HG02884 (cell line): ENCODE data around the gene GRAMD1C.
"Not testable (repeated sequence)": the region's sequence is repeated elsewhere in the genome, so short reads cannot be mapped to it uniquely, and the experiment has no call there.

Experiments
- ATAC-seq: cut with Tn5 transposase; IDR thresholded peaks from one replicate; pipeline ENCODE4 v1.9.1; 2021; ENCODE audit warnings: mild to moderate bottlenecking, moderate library complexity; ENCODE audit not compliant: unreplicated experiment

GRAMD1C gene

DNA sequence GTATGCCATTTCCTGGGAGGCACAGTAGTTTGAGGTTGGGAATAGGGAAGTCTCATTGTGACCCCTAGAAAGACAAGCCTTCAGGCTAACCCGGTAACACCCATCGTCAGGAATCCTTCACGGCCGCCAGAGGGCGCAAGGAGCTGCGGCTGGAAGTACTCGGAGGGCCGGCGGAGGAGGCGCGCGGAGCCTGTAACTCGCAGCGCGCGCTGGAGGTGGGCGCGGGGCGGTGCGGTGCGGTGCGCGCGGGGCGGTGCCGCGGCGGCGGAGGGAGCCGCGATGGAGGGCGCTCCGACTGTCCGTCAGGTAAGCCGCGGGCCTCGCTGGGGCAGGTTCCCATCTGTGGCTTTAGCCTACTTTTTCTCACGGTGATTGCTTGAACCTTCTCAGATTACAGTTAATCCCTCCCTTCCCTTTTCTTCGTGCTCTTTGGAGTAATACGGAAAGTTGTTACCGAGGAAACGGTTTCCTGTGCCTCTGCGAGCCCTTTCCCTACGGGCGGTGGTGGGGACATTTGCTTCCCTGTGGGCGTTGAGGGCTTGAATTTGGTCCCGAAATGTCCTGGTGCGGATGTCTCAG lies at the start of gene GRAMD1C:
TSS of gene GRAMD1C (plus strand) at position 158 of the 579 bp plus-strand sequence. CDS start at position 280, 122 bp downstream.
- peak; percentile 94 for ATAC-seq

- no peak for ATAC-seq
Measured at GRCh38 chr3:113791381-113791780, 47.2 kb upstream of the GRAMD1C start.

DNA sequence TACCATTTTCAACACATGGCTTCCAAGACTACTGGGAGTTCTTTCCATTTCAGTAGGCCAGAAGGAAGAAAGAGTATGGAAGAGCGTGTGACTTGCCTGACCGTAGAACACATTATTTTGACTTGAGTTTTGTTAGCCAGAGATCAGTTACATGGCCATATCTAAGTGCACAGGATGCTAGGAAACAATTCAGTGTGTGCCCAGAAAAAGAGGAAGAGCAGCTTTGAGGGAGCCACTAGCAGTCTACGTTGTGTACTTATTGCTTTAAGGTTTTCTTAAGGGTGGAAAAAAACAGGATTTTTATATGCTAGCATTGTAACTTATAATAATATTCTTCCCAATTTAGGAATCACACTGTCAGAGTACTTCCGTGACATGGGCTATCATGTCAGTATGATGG lies 44.1 kb upstream of the GRAMD1C start:
- ATAC-seq: no peak

DNA sequence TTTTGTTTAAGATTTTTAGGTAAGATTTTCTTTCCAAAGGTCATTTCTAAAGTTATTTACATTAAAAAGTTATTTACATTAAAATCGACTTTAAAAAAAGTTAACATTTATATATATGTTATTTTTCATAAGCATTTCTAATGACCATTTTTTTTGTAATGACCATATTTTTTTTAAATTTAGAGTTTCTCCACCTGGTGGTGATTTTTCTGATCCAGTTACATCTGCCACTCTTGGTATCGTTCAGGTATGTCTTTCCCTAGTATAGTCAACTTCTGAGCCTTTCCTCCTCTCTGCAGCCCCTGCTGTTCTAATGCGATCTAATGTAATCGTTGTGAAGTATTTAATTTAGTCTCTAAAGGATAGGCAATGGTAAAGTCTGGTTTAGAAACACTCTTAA lies 42.9 kb upstream of the GRAMD1C start:
- ATAC-seq: no peak

DNA sequence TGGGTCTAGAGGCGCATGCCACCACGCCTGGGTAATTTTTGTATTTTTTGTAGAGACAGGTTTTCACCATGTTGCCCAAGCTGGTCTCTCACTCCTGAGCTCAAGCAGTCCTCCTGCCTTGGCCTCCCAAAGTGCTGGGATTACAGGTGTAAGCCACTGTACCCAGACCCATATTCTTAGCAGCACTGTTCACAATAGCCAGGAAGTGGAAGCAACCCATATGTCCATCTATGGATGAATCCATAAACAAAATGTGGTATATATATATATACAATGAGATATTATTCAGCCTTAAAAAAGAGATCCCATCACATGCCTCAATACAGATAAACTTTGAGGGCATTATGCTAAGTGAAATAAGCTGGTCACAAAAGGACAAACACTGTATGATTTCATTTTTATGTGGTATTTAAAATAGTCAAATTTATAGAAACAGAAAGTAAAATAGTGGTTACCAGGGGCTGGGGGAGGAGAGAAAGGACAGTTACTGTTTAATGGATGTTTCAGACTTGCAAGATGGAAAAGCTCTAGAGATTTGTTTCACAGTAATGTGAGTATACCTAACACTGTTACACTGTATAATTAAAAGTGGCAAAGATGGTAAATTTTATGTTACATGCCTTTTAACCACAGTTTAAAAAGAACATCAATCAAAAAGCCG lies 35.7 kb upstream of the GRAMD1C start:
- peak; percentile 45 for ATAC-seq

GRCh38 chr3:113804661-113805060 lies 33.9 kb upstream of the GRAMD1C start:
- no peak for ATAC-seq

GRCh38 chr3:113805249-113805648 lies 33.3 kb upstream of the GRAMD1C start:
- ATAC-seq: no peak

- ATAC-seq: no peak
Measured at GRCh38 chr3:113812854-113813253, 25.7 kb upstream of the GRAMD1C start.

DNA sequence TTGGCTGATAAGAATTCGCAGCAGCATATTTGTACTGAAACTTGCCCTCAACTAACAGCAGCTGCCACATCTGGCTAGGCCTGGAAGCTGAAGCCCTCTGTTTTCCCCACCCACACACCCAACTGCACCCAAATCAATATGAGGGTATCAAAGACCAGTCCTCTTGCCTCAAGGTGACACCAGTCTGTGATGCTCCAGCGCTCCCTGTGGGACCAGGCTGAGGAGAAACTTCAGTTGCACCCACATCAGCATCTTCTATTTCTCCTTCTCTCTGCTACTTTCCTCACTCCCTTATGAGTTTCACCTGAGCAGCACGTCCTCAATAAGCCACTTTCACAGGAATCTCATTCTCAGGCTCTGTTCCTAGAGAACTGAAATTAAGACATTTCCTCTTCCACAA lies 18.7 kb upstream of the GRAMD1C start:
- ATAC-seq: no peak

DNA sequence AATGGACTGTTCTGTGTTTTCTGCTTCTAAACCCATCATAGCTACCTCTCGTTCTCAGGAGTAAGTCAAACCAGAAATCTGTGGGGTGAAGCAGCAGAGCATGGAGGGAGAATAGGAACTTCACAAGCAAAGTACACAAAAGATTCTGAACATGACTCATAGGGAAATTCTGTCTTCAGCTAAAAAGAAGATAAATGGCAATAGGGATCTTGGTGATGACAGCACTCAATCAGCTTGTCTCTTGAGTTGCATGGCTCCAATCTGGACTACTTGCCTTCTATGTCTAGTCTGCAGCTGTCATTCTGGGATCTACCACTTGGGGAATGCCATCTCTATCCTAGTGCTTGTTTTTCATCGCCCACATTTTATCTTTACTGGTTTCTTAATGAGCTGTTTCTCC lies 13.5 kb upstream of the GRAMD1C start:
- ATAC-seq: peak; percentile 80

DNA sequence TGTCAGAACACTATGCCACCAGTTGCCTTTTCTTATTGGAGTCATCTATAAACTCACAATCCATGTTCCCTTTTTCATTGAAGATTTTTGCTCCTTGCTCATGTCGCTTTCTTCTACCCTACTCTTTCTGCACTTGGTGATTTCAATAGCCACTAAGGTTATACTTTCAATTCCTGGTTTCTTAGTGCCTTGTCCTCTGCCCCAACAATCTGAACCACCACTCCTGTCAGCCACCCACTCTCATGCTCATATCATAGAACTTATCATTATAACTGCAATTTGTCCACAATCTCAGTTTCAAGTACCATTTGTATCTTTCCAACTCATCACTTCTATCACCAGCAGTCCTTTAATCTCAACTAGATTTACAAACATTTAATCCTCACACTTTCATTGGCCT lies 10.0 kb upstream of the GRAMD1C start:
- no peak for ATAC-seq

DNA sequence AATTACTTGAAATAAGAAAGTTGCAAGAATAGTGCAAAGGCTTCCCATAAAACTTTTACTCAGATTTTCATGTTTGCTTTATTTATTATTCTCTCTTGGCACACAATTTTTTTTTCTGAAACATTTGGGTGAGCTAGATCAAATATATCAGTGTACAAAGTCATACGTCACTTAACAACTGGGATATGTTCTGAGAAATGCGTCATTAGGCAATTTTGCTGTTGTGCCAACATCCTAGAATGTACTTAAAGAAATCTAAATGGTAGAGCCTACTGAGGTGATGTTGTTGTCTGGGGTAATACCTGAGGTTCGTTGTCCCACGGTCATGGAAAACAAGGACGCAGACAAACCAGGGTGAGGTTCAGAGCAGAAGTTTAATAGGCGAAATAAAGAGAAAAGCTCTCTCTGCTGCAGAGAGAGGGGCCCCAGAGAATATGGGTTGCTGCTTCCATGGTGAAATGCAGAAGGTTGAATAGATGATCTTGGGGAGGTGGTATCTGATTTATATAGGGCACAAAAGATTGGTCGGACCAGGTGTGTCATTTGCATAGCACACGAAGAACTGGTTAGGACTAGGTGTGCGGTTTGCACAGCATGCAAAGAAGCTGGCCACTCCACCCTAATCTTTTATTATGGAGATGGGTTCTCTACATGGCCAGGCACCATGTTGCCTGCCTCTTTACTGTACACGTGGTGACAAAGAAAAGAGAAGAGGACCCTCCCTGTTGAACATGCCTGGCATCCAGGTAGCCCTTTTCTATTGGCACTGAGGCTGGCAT lies 8.8 kb upstream of the GRAMD1C start:
- no peak for ATAC-seq

- no peak for ATAC-seq
Measured at GRCh38 chr3:113831103-113831355, 7.6 kb upstream of the GRAMD1C start.

DNA sequence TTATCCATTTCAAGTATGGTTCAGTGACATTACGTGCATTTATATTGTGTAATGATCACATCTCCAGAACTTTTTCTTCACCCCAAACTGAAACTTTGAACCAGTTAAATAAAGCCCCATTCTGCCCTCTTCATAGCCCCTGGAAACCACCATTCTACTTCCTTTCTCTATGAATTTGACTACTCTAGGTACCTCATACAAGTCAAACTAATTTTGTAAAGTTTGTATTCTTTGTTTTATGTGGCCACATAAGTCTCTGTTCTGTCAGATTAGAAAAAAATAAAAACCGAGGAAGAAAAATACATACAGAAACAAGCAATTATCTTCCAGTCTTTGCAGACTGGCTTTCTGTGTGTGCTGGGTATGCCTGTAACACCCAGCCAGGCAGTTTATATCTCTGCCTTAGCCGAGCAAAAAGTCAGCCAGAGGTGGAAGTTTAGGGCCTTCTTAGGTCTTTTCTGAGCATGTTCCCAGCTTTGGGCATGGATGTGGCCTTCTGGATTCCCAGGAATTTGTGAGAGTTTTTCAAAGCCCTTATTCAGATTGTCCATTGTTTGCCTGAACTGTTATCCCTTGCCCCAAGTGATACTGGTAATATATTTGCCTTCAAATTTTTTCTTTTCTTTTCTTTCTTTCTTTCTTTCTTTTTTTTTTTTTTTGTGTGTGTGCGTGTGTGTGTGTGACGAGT lies 6.0 kb upstream of the GRAMD1C start:
- ATAC-seq: peak; percentile 56

DNA sequence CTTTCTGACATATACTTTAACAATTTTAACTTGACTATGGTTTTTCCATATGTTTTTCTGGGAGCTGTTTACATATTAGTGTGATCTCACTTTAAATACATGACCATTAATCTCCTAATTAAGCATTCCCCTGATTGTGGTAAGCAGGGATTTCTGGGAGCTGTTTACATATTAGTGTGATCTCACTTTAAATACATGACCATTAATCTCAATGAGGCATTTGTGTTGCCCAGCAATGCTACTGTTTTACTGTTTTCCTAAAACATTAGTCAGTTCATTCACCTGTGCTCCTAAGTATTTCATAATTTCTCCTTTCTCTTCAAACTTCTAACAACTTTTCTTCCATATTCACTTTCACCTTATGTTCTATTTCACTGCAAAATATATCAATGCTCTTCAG lies 3.6 kb upstream of the GRAMD1C start:
- no peak for ATAC-seq

GRCh38 chr3:113839551-113839950 lies 963 bp downstream of the GRAMD1C start:
- no peak for ATAC-seq

GRCh38 chr3:113844622-113845222 lies 6.1 kb downstream of the GRAMD1C start:
- peak; percentile 43 for ATAC-seq

- no peak for ATAC-seq
Measured at GRCh38 chr3:113847247-113847646, 8.7 kb downstream of the GRAMD1C start.

GRCh38 chr3:113847664-113848461 lies 9.3 kb downstream of the GRAMD1C start:
- no peak for ATAC-seq

- ATAC-seq: not testable (repeated sequence)
Measured at GRCh38 chr3:113849071-113849470, 10.5 kb downstream of the GRAMD1C start.

- not testable (repeated sequence) for ATAC-seq
Measured at GRCh38 chr3:113849841-113850240, 11.3 kb downstream of the GRAMD1C start.
